B cell (primary cell): ENCODE results near the gene HSBP1.

Experiments used
- CTCF ChIP-seq: fragments of 200-600 bp; IDR thresholded peaks from one replicate; pipeline ENCODE4 v1.8.0; 2022; ENCODE audit warnings: antibody characterized with exemption, mild to moderate bottlenecking
- EZH2 ChIP-seq: IDR thresholded peaks from 2 replicates; pipeline ENCODE4 v1.6.1; 2012; ENCODE audit warnings: borderline replicate concordance, low read depth, mild to moderate bottlenecking, moderate library complexity, low read length; ENCODE audit not compliant: insufficient read depth, poor library complexity, severe bottlenecking

GRCh38 chr16:83776944-83777343 lies 30.8 kb upstream of the HSBP1 start:
- TF ChIP-seq CTCF (no peak), EZH2 (no peak)
